ENCODE results near the gene HOXD12. TPM values are rescaled to one million over a fixed set of nuclear protein-coding genes. Genes with fewer than 3 reads are reported as not detected.

The HOXD12 gene
- total and polyA plus RNA-seq, 2 experiments from 2014 or later, result not detected

- H3K4me1 Mint-ChIP-seq, result peaks cover 38% of the 10 kb centered on the region
- Histone ChIP-seq H3K79me2 (replicated peaks; ENCODE audit: insufficient read depth) (no peaks in the 10 kb centered on the region), H3K27me3 (ENCODE audit: insufficient read depth) (peaks cover 98% of the 10 kb centered on the region), H3K9me2 (ENCODE audit: insufficient read depth) (no peaks in the 10 kb centered on the region), H4K20me1 (replicated peaks; ENCODE audit: insufficient read depth) (peaks cover 49% of the 10 kb centered on the region), H3K4me1 (ENCODE audit: insufficient read depth) (peaks cover 37% of the 10 kb centered on the region), H3K4me3 (peak overlapping the region; percentile 58), H3K27ac (ENCODE audit: low read depth) (no peak overlapping the region), H2AFZ (peak overlapping the region; percentile 98), H3K36me3 (ENCODE audit: insufficient read depth) (no peaks in the 10 kb centered on the region), H3K4me2 (peak overlapping the region; percentile 91), H3F3A (replicated peaks; ENCODE audit: low read depth) (peaks cover 32% of the 10 kb centered on the region)
- peaks cover 96% of the 10 kb centered on the region for H3K27me3 Mint-ChIP-seq (ENCODE audit: insufficient read depth, low read depth, poor library complexity)
- peak; percentile 31 for ATAC-seq
- H3K36me3 Mint-ChIP-seq (ENCODE audit: low read depth), result peaks cover 4% of the 10 kb centered on the region; the same call in 1 of the 3 replicates
- H3K9me3 Mint-ChIP-seq, result peaks cover 9% of the 10 kb centered on the region; the same call in 2 of the 3 replicates
- peak overlapping the region; percentile 68 for H3K4me3 Mint-ChIP-seq
- DNase-seq (ENCODE audit: low spot score), result peak; percentile 70
- H3K27ac Mint-ChIP-seq, result no peak overlapping the region
- TF ChIP-seq ZNF331 (CRISPR knock-in tag; IDR thresholded peaks at IDR 0.05; ENCODE audit: low read depth) (no peak), EZH2 (IDR thresholded peaks at IDR 0.05; ENCODE audit: low read depth, unreplicated experiment) (peak; percentile 84)
Observed at GRCh38 chr2:176079285-176079830, 20.2 kb upstream of the HOXD12 start.

GRCh38 chr2:176079831-176080539, 19.6 kb upstream of the HOXD12 start:
- peaks cover 96% of the 10 kb centered on the region for H3K27me3 Mint-ChIP-seq (ENCODE audit: insufficient read depth, low read depth, poor library complexity)
- TF ChIP-seq, protein P1, sequence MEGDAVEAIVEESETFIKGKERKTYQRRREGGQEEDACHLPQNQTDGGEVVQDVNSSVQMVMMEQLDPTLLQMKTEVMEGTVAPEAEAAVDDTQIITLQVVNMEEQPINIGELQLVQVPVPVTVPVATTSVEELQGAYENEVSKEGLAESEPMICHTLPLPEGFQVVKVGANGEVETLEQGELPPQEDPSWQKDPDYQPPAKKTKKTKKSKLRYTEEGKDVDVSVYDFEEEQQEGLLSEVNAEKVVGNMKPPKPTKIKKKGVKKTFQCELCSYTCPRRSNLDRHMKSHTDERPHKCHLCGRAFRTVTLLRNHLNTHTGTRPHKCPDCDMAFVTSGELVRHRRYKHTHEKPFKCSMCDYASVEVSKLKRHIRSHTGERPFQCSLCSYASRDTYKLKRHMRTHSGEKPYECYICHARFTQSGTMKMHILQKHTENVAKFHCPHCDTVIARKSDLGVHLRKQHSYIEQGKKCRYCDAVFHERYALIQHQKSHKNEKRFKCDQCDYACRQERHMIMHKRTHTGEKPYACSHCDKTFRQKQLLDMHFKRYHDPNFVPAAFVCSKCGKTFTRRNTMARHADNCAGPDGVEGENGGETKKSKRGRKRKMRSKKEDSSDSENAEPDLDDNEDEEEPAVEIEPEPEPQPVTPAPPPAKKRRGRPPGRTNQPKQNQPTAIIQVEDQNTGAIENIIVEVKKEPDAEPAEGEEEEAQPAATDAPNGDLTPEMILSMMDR (conservative IDR thresholded peaks at IDR 0.05; ENCODE audit: low read depth in 2 of 2), result peak; percentile 88 to 92
- TF ChIP-seq EZH2phosphoT487 (IDR thresholded peaks at IDR 0.05; ENCODE audit: unreplicated experiment) (no peak), CREB1 (CRISPR knock-in tag; IDR thresholded peaks at IDR 0.05; ENCODE audit: low read depth) (peak; percentile 72)
- H3K4me3 Mint-ChIP-seq, result peak overlapping the region; percentile 68
- H3K36me3 ChIP-seq (ENCODE audit: insufficient read depth), result no peaks in the 10 kb centered on the region
- H3K4me2 ChIP-seq, result peak overlapping the region; percentile 91
- peaks cover 4% of the 10 kb centered on the region; the same call in 1 of the 3 replicates for H3K36me3 Mint-ChIP-seq (ENCODE audit: low read depth)
- no peak overlapping the region for H3K27ac Mint-ChIP-seq
- H2AFZ ChIP-seq, result peak overlapping the region; percentile 98
- peaks cover 32% of the 10 kb centered on the region for H3F3A ChIP-seq (replicated peaks; ENCODE audit: low read depth)
- ATAC-seq (peak; percentile 71), DNase-seq (ENCODE audit: low spot score) (peak; percentile 86)
- peaks cover 9% of the 10 kb centered on the region; the same call in 2 of the 3 replicates for H3K9me3 Mint-ChIP-seq
- H3K4me1 Mint-ChIP-seq, result peaks cover 43% of the 10 kb centered on the region
- H3K27me3 ChIP-seq (ENCODE audit: insufficient read depth), result peaks cover 98% of the 10 kb centered on the region
- H3K9me2 ChIP-seq (ENCODE audit: insufficient read depth), result no peaks in the 10 kb centered on the region
- H3K4me1 ChIP-seq (ENCODE audit: insufficient read depth), result peaks cover 33% of the 10 kb centered on the region
- no peaks in the 10 kb centered on the region for H3K79me2 ChIP-seq (replicated peaks; ENCODE audit: insufficient read depth)
- H3K27ac ChIP-seq (ENCODE audit: low read depth), result no peak overlapping the region
- H3K4me3 ChIP-seq, result peak overlapping the region; percentile 58
- H4K20me1 ChIP-seq (replicated peaks; ENCODE audit: insufficient read depth), result peaks cover 42% of the 10 kb centered on the region
